Erythroblast (primary cell): ENCODE results near the gene BCAT1.

Experiments
- GATA1 ChIP-seq: IDR thresholded peaks from 2 replicates; pipeline ENCODE4 v1.6.1; 2011; ENCODE audit warnings: low read depth, mild to moderate bottlenecking, control low read depth, low read length, moderate library complexity
- POLR2A ChIP-seq: IDR thresholded peaks from 2 replicates; pipeline ENCODE4 v1.6.1; 2011; ENCODE audit warnings: mild to moderate bottlenecking, low read length

- TF ChIP-seq POLR2A (no peak), GATA1 (no peak)
Measured at GRCh38 chr12:24795699-24796347, 153.1 kb downstream of the BCAT1 start.
